H1 (cell line): ENCODE data around the gene TCAF1.

Source experiments
- CTCF ChIP-seq, 3 experiments: IDR thresholded peaks; 1 replicate in 2 of 3; 2 replicates in 1 of 3; pipeline versions ENCODE4 v1.5.1 to v1.6.1; 2011; ENCODE audit warnings: low read length in 3 of 3, mild to moderate bottlenecking in 3 of 3, inconsistent platforms in 2 of 3, low read depth in 1 of 3, moderate library complexity in 1 of 3; ENCODE audit not compliant: insufficient read depth in 1 of 3; ENCODE audit errors: control extremely low read depth in 1 of 3
- SP1 ChIP-seq: IDR thresholded peaks from 2 replicates; pipeline ENCODE4 v1.6.1; 2011; ENCODE audit warnings: low read depth, low read length
- SRF ChIP-seq: IDR thresholded peaks from 2 replicates; pipeline ENCODE4 v1.6.1; 2011; ENCODE audit warnings: mild to moderate bottlenecking, low read depth, low read length, moderate library complexity
- YY1 ChIP-seq: IDR thresholded peaks from 2 replicates; pipeline ENCODE4 v1.6.1; 2011; ENCODE audit warnings: low read depth, mild to moderate bottlenecking, low read length

DNA sequence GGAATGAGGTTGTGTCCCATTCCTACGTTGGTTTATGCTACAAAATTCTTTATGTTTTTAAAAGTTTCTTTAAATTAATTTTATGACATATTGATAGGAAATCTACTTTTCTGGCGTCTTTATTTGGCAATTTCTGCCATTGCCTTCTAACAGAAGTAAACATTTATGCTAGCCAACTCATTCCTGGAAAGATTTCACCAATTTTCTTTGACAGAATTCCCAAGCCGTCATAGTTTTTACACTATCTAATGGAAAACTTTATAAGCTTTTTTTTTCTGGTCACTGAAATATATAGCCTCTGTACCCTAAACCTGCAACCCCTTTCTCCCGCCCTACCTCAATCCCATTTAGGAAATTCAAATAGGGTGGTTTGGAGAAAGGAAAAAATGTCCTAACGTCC is 6.1 kb upstream of the TCAF1 start:
- TF ChIP-seq SP1 (no peak), CTCF (IDR thresholded peaks at IDR 0.05; ENCODE audit: control extremely low read depth in 1 of 3, insufficient read depth in 1 of 3, low read depth in 1 of 3, low read length in 3 of 3) (no peak), YY1 (no peak), SRF (no peak)
